ENCODE results near the gene PPM1H.

GRCh38 chr12:62707939-62708338, 227.0 kb downstream of the PPM1H start:
- no peak for TF ChIP-seq CTCF (IDR thresholded peaks at IDR 0.05)
- no peak for TF ChIP-seq POLR2A (IDR thresholded peaks at IDR 0.05)

Measured in adrenal gland (tissue), 5 donors.